NCI-H345 treated with DMSO at 0.1 percent for 48 hours (cell line): Measurements from ENCODE around the gene TP53INP2.
"Not testable (repeated sequence)": the region's sequence is repeated elsewhere in the genome, so short reads cannot be mapped to it uniquely, and the experiment has no call there.

Source experiments
- DNase-seq: peaks from one replicate; lab custom pipeline; 2025; ENCODE audit not compliant: unreplicated experiment; lab: John Stamatoyannopoulos, UW

Gene TP53INP2, protein sequence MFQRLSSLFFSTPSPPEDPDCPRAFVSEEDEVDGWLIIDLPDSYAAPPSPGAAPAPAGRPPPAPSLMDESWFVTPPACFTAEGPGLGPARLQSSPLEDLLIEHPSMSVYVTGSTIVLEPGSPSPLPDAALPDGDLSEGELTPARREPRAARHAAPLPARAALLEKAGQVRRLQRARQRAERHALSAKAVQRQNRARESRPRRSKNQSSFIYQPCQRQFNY

DNA sequence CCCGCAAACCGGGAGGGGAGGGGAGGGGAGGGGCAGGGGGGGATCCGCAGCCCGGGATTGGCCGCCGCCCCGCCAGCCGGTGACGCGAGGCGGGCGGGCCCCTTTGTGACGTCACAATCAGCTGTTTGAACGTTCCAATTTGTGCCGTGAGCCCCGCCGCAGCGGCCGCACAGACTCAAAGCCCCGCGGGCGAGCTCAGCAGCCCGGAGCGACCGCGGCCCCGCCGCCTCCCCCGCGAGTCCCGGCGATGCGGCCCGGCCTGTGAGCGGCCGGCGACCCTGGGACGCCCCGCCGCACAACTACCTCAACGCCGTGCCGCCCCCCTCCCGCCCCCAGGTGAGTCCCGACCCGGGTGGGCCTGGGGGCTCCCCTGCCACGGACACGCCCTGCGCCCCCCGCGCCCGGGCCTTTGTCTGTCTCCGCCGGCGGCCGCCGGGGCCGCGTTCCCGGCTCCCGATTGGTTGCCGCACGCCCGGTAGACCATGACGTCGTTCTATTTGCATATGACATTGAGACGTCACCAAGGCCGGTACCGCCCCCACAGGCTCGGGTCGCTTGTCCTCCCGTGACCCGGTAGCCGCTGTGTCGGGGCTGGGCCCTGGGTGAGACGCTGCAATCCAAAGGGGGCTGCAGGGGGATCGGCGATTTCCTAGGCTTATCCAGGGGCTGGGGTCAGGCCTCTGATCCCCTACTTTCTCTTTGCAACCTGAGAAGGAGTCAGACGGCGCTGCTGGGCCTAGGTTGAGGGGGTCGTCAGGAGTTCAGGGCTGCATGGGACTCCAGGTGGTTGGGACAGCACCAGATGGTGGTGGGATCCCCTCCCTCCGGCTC, at the start of gene TP53INP2:
TSS of gene TP53INP2 (plus strand) at position 168 of the 831 bp plus-strand sequence. CDS start 4,396 bp downstream, outside the sequence.
- peak; percentile 94 for DNase-seq

- DNase-seq: not testable (repeated sequence)
Measured at GRCh38 chr20:34658654-34659053, 45.5 kb upstream of the TP53INP2 start.

GRCh38 chr20:34661811-34662210, 42.3 kb upstream of the TP53INP2 start:
- not testable (repeated sequence) for DNase-seq

GRCh38 chr20:34663213-34663943, 40.8 kb upstream of the TP53INP2 start:
- DNase-seq: no peak

GRCh38 chr20:34664751-34665150, 39.4 kb upstream of the TP53INP2 start:
- not testable (repeated sequence) for DNase-seq

GRCh38 chr20:34669094-34669493, 35.0 kb upstream of the TP53INP2 start:
- DNase-seq: no peak

GRCh38 chr20:34673412-34673811, 30.7 kb upstream of the TP53INP2 start:
- DNase-seq: no peak

GRCh38 chr20:34675561-34675960, 28.6 kb upstream of the TP53INP2 start:
- no peak for DNase-seq

GRCh38 chr20:34675993-34676641, 28.0 kb upstream of the TP53INP2 start:
- DNase-seq: peak; percentile 57

DNA sequence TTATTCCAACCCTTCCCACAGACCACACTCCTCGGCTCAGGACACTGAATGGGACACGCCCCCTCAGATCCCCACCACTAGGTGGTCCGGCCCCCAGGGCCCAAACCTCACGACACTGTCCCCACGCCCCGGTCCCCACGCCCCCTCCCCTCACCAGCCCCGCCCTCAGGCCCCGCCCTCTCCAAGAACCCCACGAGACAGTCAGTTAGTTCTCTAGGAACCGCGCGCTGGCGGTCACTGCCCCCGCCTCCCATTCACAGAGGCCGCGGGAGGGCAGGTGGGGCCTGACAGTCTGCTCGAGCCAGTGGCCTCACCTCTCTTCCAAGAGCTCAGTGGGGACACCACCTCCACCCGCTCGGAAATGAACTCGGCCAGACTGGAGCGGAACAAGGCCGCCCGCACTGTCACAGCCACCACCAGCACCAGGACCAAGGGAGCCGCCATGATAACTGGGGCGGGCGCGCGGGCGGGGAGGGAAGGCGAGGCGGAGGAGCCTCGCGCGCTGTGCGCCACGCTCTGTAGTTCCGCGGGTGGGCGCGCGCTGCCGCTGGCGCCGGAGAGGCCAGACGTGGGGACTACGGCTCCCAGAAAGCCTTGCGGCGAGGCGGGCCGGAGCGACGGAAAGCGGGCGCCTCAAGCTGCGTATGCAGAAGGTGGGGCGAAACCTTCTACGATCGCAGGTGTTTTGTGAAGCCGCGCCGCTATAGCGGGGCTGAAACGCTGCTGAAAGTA, 27.3 kb upstream of the TP53INP2 start, which contains the start of gene PIGU:
TSS of gene PIGU (minus strand) at position 451 of the 732 bp plus-strand sequence. CDS start at position 444, 7 bp downstream.
- DNase-seq: peak; percentile 97

DNA sequence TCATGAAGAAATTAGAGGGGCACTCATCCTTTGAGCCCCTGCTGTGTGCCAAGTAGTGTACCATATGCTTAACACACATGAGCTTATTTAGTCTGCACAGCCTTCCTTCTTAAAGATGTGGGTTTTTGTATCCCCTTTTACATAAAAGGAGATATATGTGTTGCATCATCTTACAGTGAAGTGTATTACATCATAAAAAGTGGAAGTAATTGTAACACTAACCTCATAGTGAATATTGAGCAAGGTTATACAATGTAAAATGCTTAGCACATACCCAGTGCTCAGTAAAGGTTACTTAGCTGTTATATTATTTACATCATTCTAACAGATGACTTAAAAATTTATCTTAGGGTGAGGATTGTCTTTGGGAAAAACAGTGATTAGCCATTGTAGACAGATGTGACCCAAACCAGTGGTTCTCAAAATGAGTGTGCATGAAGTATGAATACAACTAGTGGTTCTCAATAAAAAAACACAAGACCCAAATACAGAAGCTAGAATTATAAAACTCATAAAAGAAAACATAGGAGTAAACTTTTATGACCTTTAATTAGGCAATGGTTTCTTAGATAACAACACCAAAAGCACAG, 23.5 kb upstream of the TP53INP2 start:
- DNase-seq: no peak

DNA sequence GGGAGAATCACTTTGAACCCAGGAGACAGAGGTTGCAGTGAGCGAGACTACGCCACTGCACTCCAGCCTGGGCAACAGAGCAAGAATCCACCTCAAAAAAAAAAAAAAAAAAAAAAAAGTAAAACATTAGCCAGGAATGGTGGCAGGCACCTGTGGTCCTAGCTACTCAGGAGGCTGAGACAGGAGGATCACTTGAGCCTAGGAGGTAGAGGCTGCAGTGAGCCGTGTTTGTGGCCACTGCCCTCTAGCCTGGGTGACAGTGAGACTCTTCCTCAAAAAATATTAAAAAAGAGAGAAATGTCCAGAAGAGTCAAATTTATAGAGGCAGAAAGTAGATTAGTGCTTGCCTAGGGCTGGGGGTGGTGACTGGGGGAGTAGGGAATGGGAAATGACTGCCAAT, 20.5 kb upstream of the TP53INP2 start:
- no peak for DNase-seq

DNA sequence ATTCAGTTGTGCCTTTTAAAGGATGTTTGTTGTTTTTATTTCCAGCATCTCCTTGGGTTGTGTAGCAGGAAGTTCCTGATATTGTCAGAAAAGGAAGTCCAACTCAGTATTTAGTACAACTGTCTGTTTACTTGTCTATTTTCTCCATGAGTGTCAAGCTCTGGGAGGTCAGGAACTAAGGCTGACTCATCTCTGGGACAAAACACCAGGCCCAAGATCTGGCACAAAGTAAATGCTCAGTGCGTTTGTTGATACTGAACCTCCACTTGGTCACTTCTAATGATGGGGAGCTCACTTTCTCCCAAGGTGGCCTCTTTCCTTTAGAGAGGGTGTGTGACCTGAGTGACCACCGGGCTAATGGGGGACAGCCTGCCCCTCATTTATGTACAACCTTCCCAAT, 14.7 kb upstream of the TP53INP2 start:
- no peak for DNase-seq

GRCh38 chr20:34691838-34692237, 12.3 kb upstream of the TP53INP2 start:
- DNase-seq: no peak

DNA sequence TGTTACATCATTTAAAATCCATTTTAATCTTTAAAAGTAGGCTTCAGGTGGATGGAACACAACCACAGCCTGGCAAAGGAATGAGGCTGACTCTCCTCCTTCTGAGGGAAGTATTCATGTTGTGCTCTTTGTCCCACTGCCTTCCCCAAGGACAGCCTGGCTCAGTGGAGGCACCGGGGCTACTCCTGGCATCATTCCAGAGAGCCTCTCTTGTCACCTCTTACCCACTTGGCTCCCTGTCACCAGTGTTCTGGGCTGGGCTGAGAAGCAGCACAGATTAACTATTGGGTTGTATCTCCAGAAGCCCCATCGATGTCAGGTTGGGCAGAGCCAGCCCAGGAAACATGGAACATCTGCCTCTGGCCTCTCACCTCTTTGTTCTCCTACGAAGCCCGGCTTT, 10.7 kb upstream of the TP53INP2 start:
- no peak for DNase-seq

GRCh38 chr20:34701405-34702085, 2.6 kb upstream of the TP53INP2 start:
- DNase-seq: no peak

- DNase-seq: no peak
Measured at GRCh38 chr20:34703061-34703423, 1.1 kb upstream of the TP53INP2 start.

DNA sequence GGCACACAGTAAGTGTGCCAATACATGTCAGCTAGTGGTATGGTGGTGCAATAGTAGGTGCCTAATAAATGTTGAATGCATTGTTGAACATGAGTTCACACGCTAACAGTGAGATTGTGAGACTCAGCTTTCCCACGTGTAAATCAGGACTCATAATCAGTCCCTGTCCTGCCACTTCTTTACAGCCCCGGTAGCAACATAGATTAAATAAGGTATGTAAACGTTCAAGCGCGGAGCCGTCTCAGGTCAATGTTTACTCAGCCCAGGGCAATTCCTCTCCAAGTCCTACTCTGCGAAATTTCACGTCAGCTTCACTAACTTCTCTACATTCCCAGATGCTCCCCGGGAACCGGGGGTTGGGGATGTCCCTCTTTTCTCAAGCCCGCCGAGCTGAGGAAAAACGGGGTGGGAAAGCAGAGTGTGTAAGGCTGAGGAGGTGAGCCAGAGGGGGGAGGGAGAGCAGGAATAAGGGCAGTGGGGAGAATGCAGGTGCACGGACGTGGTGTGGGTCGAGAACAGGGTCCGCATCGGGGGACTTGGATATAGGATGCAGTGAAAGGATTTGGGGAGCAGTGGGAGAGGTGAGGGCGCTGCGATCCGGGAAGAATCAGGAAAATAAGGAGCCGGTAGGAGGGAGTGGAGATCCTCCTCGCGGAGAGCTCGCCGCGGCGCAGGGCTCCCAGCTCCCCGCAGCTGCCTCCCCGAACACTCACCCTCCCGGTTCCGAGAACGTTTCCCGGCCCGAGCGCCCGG, 544 bp upstream of the TP53INP2 start:
- peak; percentile 27 for DNase-seq

GRCh38 chr20:34705008-34705396, 858 bp downstream of the TP53INP2 start:
- DNase-seq: no peak
